GM21381 (cell line): Measurements from ENCODE around the gene VSTM2L.
"Not testable (repeated sequence)": the region's sequence is repeated elsewhere in the genome, so short reads cannot be mapped to it uniquely, and the experiment has no call there.

Source experiments
- ATAC-seq: cut with Tn5 transposase; IDR thresholded peaks from one replicate; pipeline ENCODE4 v1.9.1; 2021; ENCODE audit warnings: mild to moderate bottlenecking, moderate library complexity; ENCODE audit not compliant: unreplicated experiment

The VSTM2L gene, protein sequence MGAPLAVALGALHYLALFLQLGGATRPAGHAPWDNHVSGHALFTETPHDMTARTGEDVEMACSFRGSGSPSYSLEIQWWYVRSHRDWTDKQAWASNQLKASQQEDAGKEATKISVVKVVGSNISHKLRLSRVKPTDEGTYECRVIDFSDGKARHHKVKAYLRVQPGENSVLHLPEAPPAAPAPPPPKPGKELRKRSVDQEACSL

DNA sequence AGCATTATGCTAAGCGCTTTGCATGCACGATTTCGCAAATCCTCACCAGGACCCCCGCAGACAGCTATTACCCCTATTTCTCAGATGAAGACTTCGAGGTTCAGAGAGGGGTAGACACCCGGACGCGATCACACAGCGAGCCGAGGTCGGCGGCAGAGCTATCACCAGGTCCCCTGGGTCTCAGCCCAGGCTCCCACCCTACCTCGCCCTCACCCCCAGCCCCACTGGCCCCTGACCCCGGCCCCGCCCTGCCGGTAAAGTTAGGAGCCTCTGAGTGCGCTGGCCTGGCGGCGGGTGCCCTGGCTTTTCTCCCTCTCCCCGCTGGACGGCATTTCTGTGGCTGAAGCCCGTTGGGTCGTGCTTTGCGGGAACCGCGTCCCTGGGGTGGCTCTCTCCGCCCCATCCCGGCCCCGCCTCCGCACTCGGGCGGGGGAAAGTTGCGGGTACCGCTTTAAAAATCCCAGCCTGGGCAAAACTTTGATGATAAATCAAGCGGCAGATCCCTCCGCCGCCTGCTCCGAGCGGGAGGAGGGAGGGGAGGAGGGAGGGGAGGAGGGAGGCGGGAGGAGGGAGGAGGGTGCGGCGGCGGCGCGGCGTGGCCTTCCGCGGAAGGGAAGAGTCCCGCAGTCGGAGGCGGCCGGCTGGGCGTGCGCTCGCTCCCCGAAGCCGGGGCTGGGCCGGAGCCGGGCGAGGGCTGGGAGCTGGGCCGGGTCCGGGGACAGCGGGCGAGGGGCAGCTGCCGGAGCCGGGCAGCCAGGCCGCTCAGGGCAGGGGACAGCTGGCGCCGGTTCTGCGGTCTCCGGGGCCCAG, at the start of gene VSTM2L:
Gene VSTM2L, plus strand, starts transcription at position 624 of the 810 bp plus-strand sequence. CDS start 224 bp downstream, outside the sequence.
- ATAC-seq: no peak

DNA sequence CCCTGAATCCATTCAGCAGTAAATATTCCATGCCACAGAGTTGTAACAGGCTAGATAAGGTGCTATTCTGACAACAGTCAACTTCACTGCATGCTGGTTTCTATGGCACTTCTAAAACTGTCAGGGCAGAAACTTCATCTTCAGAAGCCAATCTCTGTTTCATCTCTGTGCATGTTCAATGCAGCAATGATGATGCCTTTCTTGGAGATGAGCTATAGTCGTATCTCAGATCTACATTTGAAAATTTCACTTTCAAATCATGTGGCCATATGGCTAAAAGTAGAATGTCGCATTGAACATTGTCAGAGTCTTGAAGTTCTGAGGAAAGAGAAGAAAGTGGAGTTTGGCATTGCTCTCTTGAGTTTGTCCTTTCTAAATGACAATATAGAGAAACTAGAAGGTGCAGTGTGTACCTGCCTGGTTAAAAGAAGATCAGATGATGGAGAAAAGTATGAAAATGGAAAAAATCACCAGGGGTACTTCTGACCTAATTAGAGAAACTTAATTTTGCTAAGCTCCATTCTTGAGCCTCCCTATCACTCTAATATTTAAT, 49.0 kb upstream of the VSTM2L start:
- ATAC-seq: peak; percentile 69

DNA sequence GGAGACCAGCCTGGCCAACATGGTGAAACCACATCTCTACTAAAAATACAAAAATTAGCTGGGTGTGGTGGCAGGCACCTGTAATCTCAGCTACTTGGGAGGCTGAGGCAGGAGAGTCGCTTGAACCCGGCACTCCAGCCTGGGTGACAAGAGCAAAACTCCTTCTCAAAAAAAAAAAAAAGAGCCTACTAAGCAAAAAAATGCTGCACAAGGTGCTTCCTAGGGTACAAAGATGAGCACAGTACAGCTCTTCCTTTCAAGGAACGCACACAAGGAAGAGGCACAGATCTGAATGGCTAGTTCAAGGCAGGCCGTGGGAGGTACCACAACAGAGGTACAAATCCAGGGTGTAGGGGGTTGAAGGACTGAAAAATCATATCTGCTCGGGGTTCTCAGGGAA, 46.9 kb upstream of the VSTM2L start:
- ATAC-seq: not testable (repeated sequence)

DNA sequence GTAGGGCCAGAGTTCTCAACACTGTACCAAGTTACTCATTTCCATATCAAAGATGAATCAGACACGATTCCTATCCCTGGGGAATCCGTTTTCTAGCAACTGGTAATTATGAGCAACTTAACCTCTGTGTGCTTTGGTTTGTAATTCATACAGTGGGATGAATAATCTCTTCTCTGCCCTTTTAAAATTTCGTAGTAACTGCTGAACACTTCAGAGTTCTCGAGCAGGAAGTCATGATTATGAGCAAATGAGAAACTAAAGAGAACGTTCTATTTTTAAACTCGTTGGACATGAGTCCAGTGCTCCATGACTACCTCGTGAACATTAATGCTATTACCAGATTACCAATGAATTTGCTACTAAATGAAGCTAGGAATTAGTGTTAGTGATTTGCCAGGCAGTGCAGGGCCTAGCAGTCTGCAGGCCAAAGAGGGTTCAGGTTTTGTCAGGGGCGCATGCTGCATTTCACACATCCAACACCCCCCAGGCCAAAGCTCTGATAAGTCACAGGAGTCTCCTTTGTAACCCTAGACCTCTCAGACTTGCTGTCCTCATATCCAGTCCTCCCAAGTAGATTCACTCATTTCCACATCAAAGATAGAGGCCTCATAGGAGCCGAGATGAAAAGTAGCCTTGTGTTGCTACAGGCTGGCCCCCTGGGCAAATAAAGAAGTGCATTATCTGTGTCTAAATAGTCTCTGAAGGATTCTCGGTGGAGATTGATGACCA, 45.8 kb upstream of the VSTM2L start:
- ATAC-seq: no peak

DNA sequence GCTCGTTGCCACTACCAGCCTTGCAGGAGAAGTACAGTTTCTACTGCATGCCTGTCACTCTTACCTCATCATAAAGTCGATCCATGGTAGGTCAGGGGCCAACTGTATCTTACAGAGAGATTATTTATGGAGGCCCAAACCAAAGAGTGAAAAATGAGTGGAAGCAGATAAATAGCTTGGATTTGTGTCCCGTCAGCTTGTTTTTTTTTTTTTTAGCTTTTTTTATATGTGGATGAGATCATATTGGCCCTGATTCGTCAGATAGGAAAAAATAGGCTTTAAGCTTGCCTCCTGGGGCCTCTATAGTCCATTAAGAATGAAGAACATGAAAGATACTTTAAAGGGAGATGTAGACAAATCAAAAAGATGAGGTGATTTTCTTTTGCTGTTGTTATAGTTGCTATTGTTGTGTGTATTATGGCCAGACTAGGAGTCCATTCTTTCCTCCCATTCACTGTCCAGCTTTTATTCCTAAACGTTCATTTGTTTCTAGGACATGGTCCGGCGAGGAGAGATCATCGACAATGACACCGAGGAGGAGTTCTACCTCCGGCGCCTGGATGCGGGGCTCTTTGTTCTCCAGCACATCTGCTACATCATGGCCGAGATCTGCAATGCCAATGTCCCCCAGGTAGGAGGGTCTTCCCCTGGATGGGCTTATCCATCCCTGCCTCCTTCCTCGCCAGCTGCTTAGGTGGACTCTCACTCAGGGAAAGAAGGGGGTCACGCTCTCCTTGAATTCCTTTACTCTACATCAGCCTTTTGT, 43.3 kb upstream of the VSTM2L start:
- no peak for ATAC-seq

DNA sequence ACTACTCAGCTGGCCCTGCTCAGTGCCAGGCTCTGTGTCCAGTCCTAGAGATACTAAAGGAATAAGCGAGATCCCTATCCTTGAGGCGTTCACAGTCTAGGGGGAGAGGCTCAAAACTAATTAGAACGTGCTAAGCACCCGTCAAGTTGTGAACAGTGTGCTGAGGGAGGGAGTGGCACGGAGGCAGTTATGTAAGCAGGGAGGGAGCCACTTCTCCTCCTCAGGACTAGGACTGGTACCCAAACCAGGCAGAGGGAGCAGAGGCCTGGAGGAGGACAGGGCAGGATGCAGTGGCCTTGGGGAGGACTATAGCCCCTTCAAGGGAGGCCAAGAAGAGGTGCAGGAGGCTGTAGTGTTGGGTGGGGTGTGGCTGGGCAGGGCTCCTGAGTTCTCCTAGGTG, 39.6 kb upstream of the VSTM2L start:
- no peak for ATAC-seq

DNA sequence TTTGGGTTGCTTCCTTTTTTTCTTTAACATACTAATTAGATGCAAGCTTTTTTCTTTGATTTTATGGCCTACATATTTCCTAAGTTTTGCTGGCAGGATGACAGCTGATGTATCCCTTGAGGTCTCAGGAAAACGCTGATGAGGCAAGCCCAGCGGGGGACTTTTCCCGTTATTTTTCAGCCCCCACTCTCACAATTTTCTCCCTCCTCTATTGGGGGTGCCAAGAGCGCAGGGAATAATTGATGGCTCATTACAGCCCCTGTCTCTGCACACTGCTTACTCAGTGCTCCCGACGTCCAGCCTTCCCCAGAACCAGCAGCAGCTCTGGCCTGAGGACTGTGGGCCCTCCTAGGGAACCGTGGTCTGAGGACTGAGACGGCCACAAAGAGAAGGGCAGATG, 38.6 kb upstream of the VSTM2L start:
- no peak for ATAC-seq

DNA sequence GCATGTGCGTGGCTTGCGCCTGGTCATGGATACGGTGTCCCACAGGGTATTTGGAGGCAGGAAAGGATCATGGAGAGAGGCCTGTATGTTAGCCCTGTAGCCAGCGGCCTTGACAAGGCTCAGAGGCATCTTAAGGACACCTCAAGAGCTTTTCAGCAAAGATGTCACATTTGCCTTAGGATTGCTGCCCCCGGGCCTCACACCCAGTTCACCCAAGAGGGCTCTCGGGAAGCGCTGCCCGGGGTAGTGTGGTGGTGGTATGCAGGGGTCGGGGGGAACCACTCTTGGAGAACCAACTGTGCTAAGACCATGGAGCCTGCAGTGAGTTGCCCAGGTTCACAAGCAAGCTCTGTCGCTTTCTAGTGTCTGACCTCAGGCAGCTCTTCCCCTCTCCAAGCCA, 36.9 kb upstream of the VSTM2L start:
- ATAC-seq: no peak

DNA sequence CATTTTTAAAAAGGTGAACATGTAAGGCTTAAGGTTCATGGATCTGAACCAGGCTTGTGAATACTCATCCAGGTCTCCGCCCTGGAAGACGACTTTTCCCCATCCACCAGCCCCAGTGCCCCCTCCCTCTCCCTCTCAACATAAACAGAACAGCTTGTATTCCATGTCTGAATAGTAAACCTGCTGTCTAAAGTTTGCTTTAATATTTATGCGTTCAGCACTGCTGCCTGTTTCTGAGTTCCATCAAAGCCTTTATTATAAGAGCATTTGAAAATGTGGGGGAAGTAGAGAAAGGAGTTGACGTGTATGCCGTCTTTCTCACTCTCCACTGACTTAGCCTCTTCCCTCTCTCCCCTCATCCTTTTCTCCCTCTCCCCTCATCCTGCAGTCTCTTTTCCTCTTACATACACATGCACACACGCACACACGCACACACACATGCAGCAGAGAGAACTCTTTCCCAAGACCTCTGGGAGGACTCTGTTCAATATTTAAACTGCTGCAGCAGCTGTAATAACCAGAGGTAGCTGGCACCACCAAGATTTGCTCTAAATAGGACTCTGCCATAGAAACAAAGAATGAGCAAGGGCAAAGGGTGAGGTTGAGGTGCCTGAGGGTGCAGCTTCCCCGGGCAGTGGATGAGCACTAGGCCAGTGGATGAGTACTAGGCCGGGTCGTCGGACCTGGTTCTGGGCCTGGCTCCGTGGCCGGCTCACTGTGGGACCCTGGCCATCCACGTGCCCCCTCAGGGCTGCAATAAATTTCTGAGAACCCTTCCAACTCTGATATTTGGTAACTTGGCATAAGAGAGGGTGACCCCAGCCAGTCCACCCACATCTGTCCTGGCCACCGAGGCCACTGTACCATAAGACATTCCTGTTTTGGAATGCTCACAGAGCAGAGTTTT, 35.4 kb upstream of the VSTM2L start:
- ATAC-seq: no peak

DNA sequence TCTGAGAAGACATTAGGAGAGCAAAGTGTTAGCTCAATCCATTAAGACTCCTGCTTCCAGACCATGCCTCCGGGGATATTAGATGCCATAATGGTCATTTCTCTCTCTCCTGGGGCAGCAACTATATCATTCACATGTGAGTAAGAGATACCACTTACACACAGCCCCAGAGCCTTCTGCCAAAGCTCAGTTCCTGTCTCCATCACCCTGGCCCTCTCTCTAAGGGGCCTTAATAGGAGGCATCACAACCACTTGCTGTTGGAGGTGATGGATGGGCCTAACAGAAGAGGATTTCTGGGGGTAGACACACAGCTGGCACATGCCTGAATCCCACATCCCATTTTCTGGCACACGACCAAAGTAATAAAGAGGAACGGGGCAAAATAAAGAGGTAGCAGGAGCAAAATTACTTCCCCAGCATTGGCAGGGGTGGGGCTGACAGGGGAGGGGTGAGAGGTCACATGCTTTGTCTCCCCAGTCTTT, 34.0 kb upstream of the VSTM2L start:
- ATAC-seq: no peak

DNA sequence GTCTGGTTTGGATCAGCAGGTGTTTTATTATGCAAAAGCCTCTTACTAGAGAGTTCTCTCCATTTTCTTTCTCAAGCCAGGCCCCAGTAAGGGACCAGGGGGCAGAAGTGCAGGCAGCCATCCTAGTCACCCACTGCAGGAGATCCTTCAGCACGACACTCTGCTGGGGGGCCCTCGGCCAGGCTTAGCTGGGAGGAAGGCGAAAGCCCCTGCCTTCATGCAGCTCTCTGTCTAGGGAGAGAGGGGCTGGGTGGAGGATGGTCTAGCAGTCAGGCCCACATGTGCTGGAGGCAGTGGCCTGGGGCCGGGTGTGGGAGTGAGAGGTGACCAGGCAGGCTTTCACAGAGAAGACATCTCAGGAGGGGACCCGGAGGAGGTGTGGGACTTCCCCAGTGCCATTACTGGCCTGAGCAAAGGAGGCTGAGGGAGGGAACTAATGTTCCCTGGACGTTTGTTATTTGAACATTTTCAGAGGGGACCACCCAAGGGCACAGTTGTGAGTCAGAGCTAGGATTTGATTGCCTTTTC, 33.5 kb upstream of the VSTM2L start:
- no peak for ATAC-seq

DNA sequence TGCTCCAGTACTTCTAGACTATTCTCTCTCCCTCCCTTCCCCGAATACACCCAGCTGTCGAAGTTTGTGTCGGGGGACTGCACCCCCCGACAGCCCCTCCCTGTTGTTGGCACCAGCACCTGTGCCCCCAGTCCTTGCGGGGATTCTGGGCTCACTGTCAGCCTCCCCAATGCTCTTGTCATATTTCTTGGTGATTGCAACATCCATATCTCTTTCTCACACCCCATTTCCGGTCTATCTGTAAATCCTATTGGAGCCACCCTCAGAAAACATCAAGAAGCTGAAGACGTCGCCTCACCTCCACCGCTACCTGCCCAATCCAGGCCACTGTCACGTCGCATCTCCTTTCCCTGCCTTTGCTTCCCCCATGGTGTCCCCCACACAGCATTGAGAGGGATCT, 32.6 kb upstream of the VSTM2L start:
- ATAC-seq: no peak

DNA sequence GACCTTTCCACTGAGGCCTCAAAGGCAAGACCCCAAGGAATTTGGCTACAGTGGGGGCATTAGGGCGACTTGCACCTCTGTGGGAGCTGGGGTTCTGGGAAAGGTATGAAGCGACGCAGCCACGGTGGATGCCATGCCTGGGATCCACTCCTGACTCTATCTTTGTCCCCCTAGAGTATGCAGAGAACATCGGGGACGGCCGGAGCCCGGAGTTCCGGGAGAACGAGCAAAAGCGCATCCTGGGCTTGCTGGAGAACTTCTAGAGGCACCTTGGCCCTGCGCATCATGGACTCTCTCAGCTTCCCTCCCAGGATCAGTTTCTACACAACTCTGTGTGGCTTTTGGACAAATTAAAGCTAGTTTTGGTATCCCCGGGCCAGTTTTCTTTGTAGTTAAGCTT, 31.2 kb upstream of the VSTM2L start:
- ATAC-seq: no peak

DNA sequence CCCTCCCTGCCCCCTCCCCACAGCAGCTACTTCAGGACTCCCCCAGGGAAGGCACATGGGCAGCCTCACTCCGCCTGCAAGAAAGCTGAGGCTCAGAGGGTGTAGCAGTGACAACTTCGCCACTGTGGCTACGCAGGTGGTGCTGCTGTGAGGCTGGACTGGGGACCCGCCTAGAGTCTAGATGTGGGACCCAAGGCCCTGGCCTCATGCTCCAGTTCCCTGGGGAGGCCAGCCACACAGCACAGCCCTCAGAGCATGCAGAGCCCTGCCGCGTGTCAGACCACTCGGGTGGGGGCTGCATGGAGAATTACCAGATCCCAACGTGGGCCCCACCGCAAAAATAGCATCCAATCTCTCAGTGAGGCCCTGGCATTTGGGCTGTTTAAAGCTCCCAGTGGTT, 30.8 kb upstream of the VSTM2L start:
- ATAC-seq: no peak

DNA sequence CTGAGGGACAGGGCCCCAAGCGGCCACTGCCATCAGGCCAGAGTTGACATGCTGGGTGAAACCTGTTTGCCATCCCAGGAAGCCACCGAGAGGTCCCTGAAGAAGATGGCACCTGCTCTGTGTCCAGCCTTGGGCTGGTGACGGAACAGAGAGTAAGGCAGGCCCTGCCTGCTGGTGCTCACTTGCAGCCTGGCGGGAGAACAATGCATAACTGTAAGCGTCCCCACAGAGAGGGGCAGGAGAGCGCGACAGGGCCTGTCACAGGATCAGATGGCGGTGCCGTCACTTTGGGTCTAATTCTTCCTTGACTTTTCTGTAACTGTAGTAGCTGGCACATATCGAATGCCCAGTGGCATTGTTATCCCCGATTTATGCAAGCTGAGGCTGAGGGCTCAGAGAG, 29.0 kb upstream of the VSTM2L start:
- no peak for ATAC-seq

DNA sequence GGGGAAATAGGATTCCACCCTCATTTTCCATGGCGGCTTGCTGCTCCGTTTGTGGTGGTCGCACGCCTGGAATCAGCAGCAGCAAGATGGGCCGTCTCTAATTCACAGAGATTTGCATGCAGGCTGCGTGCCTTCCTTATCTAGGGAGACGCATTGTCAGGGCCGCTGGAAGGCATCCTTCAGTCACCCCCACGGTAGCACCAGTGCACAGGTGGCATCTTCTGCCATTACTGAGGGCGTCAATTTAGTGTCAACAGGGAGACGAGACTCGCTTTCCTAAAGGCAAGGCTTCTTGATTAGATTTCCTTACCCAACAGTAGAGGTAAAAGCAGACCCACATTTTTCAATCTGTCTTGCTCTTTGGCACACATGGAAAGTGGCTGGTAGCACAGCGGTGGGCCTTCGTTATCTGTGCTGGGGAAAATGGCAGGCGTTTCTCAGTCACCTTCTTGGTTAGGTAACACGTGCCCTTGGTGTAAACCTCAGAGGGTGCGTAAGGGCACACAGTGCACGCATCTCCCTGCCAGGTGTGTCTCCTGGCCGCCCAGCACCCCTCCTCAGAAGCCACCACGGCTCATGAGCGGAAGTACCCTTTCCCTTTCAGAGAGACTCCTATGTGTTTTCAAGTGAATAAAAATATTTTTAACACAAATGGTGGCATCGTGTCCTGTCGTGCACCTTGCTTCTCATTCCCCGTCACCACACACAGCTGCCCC, 27.3 kb upstream of the VSTM2L start:
- no peak for ATAC-seq

DNA sequence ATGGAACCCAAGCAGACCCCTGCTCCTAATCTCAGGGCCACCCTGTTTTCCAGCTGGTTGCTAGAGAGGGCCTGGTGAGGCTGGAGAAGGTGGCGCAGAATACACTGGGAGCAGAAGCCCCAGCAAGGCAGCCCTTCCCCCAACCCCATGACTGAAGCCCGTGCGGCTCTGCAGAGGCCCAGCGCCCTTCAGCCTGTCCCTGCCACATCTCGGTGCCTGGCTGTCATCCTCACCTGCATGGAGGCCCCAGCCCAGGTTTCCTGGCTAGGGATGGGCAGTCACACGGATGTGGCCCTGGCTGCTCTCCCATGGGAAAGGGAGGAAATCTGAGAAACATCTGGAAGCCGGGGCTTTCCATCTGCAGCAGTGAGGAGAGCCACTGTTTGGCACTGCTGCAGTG, 26.1 kb upstream of the VSTM2L start:
- ATAC-seq: no peak

DNA sequence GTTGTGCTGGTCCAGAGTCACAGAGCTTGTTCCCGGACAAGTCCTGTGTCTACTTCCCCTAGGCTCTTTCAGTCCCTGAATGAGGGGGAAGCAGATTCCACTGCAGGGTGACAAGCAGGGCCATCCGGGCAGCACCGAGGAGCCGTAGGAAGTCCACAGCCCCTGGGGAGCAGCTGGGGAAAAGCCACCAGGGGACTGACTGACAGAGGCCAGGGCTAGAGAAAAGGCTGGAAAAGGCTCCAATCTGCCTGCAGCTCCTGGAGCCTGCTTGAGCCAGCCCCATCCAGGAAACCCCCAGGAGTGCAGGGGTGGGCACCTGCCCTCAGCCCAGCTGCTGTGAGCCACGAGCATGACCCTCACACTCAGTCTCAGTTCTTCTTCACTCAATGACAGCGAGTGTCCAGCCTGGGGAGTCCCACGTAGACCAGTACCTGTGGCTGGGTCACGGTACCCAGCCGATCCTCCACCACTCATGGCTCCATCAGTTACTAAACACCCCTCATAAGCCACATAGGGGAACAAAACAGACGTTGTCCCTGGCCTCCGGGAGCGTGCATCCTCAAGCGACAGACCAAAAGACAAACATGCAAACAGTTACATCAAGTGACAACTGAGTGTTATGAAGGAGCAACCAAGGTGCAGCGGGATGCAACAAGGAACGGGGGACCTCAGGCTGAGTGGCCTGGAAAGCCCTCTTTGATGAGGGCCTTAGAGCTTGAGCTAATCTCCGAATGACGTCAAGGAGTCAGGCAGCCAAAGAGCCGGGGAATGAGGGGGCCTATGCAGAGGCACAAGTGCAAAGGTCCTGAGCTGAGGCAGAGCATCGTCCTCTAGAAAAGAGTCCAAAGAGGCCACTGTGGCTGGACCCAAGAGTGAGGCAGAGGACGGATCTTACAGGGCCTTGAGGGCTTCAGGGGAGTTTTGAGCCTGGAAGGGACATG, 24.8 kb upstream of the VSTM2L start:
- ATAC-seq: no peak
